ENCODE measurements around the gene C4orf50.

GRCh38 chr4:5945171-5945570, 73.1 kb downstream of the C4orf50 start:
- TF ChIP-seq POLR2A (IDR thresholded peaks at IDR 0.05; ENCODE audit: low read length) (no peak), GATA1 (IDR thresholded peaks at IDR 0.05; ENCODE audit: low read depth, low read length) (no peak)

Data from erythroblast (primary cell).